GM18498 (cell line): ENCODE data around the gene AGMO.

Source experiments
- ATAC-seq: cut with Tn5 transposase; IDR thresholded peaks from one replicate; pipeline ENCODE4 v1.9.1; 2021; ENCODE audit warnings: mild to moderate bottlenecking, moderate library complexity; ENCODE audit not compliant: unreplicated experiment

Gene AGMO

DNA sequence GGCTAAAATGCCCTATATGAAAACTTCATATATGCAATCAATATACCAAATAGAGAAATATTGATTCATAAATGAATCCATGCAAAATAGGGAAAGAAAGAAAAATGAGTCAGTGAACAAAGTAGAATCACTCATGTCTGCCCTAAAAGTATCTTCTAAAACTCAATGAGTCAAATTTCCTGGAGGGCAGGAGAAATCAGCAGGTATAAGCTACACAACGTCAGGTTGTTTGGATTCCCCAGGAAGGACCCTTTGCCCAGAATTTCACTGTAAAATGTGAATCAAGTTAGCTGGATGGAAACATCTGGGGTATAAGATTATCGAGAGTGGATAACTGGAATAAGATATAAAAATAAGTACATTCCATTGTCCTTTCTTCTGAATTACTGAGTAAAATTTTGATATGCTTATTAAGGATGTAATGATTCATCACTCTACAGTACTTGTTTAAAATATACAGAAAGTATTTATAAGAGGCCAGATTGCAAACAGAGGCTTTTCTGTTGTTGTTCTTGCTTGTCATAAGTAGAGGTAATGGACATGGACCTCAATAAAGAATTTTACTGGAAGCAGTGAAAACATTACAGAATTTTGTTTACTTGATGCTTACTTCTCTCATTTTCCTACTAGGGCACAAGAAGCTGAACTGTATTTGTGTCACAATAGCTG lies 99.0 kb downstream of the AGMO start:
- no peak for ATAC-seq

DNA sequence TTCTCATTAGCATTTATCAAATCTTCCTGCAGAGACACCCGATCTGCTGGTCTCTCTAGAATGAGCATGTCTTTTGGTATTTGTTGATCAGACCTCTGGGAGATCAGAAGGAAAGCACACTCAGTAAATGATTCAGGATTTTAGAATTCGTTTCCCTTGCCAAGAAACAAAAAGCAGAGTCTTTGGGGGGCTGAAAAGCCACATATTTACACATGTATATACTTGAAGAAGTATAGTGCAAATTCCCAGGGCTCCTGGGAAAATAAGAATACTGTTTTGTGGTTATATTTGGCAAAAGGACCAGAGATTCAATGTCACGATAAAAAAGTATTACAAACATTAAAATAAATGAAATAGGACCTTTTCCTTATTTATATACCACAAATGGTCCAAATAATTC lies 100.2 kb downstream of the AGMO start:
- ATAC-seq = no peak

DNA sequence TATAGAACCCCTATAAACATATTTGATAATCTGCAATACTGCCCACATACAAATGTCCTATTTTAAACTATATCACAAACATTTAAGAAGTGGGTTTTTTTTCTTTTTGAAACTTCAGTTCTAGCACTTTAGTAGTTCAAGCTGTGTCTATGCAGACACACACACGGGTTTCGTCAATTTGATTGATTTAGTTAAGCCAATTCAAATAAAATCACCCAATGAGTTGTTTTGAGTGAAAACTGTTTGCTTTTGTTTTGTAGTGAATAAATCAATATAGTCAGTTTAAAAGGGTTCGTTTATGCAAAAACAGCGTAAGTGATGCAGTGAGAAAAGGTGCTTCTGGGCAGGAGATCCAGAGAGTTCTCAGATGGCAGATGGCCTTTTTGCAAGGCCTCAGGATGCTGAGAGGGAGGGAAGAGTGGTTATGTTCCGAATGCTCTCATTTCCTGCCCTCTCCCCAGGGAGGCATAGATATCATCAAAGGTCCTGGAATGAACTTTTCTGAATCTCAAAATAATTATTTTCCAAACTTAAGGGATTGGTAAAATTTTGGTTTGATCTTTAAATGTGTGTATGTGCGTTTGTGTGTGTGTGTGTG lies 102.7 kb downstream of the AGMO start:
- no peak for ATAC-seq

DNA sequence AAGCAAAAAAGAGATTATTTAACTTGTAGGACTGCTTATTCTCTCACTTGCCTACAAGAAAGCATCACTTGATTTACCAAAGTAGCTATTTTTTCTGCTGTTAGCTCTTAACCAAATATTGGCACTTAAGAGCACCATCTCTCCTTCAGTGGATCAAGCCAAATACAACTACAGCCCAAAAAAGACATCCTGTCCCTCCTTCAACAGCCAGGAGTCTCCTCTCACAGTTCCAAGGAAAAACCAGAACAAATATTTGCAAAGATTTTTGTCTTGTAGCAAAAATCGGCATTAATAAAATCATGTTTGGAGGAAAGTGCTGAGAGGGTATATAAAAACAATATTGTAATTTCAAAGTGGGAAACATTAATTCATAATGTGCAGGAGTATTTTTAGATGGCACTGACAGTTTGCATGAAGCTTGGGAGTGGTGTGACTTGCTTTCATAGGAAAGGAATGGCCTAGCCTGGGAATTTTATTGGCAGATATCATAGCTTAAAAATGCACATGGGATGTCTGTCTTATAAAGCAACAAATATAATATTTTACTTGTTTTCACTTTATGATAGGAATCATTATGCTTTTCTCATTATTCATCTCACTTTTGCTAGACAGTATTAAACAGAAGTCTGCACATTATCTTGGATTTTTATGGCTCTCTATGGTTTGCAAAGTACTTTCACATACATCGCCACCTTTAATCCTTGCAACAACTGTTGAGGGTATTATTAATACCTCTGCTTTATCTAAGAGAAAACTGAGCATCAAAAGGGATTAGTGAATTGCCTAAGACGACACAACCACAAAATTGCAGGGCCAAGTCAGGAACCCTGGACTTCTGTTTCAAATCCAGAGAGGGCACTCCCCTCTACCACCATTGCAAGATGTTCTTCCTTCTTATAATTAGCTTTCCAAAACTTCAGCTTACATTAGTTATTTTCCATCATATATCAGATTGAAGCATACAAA lies 103.5 kb downstream of the AGMO start:
- no peak for ATAC-seq

DNA sequence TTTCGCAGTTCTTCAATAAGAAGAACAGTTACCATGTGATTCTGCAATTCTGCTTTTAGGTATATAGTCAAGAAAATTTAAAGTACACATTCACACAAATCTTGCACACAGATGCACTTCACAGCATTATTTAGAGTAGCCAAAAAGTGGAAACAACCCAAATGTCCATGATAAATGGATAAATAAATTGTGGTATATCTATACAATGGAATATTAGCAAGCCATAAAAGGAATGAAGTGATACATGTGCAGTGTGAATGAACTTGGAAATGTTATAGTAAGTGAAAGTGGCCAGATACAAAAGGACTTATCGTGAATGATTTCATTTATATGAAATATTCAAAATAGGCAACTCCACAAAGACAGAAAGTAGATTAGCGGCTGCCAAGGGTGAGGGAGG lies 109.1 kb downstream of the AGMO start:
- no peak for ATAC-seq

DNA sequence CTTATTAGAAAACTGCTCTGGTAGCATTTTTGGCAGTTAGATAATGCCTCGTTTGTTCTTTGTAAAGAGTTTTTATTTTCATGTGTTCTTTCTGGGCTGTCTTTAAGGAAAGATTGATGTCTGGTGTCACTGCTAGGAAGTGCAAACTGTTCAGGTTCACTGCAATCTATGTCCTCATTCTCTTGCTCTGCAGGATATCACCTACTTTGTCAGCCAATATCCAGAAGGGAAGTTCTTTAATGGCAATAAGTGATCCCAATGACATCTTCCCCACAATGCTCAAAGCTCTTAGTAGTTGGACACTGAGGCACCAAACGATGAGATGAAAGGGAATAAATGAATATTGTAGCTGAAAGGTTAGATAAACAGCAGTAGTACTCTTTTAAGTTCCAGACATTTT lies 115.1 kb downstream of the AGMO start:
- ATAC-seq = no peak

DNA sequence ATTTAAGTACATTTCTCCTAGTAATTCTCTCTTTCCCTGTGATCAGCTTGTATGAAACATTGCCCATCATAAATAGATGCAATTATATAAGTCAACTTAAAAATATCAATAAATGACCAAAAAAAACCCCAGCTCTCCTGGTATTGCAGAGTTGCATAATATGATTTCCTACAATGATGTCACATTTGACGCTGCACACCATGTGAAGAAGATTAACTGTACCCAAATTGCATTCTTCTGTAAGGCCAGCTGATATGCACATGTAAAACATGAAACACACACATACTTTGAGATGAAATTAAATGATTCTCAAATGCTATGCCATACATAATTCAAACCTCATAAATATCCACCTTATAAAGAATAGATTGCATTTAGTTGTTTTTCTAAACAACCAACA lies 115.5 kb downstream of the AGMO start:
- no peak for ATAC-seq

DNA sequence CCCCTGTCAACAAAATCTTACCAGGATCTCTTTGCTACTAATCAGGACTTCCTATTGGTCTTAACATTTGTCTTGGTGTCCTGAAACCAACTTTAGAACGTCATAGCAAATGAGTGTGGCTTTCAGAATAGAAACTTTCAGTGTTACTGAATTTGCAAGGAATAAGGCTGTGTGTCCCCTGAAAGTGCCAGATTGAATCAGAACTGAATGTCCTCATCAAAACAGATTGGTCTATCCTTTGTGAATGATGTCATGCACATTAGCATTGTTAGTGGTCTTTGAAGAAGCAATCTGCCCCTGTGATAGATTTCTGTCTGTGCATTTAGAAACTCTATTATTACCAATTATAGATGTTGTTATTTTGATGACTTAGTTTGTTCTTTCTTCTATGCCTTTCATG lies 119.9 kb downstream of the AGMO start:
- no peak for ATAC-seq

DNA sequence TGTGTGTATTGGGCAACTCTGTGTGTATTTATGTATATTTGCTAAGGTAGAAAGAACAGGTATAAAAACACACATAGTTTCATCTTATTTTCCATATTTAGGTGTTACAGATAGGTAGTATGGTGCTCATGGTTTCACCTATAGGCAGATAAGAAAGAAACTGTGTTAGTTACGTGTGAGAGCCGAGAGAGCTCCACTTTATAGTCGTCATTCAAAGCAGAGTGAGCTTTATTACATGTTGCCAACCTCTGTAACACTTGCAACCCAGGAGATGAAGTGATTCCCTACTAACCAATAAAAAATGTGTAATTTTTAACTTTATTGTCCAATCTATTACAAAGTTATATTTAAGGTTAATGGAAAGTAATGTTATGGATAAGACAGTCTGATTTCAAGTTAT lies 121.3 kb downstream of the AGMO start:
- ATAC-seq = no peak

DNA sequence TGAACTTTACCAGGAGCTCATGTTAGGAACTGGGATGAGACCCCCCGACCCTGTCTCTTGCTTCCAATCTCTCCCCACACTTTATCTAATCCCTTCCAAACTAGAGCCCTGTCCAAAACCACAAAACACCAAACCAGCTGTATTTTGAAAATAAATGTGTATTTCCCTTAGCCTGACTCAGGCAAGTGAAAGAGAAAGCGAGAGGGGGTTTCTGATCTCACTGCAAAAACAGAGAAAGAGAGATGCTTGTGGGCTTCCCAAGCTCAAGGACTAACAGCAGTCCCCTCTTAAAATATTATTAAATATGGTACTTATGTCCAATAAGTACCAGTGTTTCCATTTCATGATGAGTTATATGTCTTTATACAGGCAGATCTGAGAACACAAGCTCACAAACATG lies 122.0 kb downstream of the AGMO start:
- peak; percentile 57 for ATAC-seq

DNA sequence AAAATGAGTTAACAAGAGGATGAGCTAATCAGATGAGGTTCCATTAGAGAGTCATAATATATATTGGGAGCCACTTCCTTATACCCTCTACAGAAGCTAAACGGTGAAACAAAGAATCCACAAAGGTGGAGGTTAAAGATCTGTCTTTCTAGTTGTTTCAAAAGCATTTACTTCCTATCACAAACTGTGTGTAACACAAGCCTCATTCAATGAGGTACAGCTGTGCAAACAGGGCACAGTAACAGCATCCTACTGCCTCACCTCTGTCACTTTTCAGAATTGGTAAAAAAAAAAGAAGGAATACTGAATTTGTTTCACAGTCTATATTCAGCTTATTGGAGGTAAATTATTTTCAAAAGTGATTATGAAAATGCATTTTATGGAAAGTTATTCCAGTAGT lies 128.7 kb downstream of the AGMO start:
- no peak for ATAC-seq

DNA sequence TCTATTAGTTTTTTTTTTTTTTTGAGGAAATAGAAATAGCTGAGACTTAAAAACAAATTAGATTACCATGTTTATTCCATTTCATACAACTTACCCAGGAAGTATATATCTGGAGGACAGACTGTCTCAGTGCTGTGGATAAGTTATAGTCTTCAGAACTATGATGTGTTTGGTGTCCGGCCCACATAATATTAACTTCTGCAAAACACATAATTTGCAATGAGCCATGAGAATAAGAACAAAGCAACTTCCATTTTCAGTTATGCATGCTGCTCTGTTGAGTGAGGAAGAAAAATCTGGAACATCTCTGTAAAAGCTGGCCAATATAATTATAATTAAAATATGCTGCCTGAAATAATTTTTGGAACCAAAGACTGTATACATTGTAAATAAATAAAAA lies 130.9 kb downstream of the AGMO start:
- ATAC-seq = no peak

DNA sequence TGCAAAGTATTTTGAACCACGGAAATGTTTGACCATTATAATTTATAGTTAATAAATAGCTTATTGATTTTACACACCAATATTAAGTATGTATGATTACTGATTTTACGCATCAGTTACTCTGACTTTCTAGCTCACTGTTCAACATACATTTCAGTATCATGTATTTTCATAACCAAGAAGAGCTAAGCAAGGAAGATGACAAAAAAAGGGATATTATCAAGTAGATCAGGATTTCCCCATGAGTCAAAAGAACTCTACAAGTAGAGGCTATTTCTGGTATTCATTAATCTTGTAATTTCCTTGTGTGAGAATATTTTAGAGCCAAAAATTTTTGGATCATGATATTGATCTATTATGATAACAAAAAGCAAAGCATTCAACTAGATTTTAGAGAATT lies 131.6 kb downstream of the AGMO start:
- no peak for ATAC-seq

DNA sequence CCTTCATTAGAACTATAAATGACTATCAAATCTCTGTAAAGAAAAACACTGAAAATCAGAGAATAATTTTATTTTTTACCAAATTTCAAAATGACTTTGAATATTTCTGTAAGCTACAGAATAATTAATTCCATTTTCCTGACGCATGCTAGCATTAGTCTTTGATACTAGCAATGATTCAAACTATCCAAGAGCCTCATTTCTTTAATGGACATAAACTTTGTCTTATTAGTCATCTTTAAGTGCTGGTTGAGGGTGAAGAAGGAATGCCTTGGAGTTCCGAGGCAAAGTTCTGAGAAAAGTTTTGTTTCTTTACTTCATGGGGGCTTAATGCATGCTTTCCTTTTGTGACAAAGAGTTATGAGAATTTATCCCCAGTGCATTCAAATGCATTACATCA lies 137.3 kb downstream of the AGMO start:
- ATAC-seq = no peak

DNA sequence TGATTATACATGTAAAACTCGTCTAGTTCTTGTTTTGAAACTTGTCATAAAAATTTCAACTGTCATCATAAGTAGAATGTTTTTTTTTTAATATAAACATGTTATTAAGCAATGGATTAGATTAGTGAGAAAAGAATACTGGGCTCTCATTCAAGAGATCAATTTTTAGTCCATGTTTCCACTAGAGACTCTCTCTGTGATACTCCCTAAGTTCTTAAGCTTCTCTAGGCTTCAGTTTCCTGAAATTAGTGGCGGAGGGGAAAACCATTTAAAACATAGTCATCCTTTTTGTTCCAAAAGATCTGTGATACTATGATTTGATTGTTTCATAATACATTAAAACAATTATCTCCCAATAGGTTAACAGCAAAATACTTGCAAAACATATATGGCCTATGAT lies 142.2 kb downstream of the AGMO start:
- ATAC-seq = no peak

DNA sequence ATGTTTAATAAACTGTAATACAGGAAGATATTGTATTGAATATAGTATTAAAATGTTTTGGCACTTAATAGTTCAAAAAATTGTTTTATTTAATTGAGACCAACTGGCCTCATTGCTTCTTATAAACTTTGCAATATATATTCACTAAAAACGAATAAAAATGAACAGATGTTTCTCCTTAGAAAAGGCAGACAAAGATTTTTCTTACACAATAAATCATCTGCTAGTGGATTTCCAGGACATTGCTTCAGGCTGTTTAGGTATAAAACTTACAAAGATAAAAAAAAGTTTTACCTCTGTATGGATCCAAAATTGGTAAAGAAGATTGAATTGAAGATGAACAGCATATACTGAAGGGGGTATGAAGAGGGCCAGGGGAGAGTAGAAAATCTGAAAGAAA lies 143.6 kb downstream of the AGMO start:
- no peak for ATAC-seq

DNA sequence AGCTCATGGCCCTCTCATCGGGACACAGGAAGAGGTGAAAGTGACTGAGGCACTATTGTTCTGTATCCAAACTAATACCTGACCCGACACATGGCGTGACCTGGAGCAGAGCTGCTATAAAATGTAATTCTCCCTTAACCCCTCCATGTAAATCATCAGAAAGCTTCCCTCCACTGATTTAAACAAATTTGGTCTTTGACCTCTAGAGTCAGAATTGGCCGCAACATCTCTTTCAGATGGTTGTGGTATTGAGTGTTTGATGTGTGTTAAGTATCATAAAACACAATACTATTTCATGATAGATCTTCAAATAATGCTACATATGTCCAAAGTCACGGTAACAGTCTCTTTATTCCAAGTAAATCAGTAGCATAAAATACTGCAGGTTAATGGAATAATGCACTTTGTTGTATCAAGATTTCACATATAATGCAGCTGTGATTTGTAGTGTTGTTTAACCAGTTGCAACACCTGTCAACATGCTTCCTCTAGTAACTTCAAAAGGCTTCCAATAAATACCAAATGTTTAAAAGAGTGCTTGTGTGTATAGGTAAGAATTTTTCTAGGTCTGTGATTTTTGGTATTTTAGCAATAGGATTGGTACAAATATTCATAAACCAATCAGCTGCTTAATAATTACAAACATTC lies 144.3 kb downstream of the AGMO start:
- no peak for ATAC-seq

DNA sequence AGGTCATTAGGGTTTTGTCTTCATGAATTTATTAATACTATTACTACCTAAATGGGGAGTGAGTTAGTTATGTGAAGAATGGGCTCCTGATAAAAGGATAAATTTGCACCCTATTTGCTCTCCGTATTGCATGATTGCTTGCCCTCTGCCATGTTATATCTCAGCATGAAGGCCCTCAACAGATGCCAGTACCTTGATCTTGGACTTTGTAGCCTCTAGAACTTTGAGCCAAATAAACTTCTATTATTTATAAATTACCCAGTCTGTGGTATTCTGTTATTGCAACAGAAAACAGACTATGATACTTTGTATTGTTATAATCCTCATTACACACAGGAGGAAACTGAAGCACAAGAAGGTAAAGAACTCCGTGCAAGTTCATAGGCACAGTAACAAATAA lies 150.8 kb downstream of the AGMO start:
- ATAC-seq = no peak

DNA sequence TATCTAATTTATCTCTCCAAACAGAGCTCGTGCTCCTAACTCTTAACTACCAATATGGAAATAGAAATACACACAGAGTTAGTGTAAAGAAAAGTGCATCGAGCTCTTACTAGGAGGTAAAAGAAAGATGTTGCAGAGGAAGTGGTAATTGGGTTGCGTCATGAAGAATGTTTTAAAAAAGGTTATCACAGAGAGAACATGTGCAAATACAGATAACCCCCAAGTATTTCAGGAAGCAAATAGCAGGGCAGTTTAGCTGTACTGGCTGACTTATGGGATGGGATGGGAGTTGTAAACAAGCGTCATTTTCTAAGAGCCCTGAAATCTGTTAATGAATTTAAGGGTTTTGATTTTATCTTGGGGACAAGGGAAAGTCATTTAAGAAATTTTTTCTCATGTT lies 153.9 kb downstream of the AGMO start:
- no peak for ATAC-seq

DNA sequence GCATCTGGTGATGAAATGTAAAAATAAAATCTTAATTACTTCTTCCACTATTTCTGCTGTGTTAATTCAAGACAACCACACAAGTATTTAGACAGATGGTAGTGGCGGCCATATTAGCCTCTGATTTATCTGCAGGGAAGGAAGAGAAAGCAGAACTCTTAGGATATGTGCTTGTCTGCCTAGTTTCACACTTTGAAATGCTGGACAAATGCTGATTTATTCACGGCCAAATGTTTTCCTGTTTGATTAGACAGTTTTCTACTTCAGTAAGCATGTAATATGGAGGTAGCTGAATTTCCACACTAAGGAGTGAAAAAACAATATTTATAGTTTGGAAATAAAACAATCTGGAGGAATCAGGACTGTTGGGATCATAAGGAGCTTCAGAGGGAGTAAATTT lies 158.1 kb downstream of the AGMO start:
- no peak for ATAC-seq

DNA sequence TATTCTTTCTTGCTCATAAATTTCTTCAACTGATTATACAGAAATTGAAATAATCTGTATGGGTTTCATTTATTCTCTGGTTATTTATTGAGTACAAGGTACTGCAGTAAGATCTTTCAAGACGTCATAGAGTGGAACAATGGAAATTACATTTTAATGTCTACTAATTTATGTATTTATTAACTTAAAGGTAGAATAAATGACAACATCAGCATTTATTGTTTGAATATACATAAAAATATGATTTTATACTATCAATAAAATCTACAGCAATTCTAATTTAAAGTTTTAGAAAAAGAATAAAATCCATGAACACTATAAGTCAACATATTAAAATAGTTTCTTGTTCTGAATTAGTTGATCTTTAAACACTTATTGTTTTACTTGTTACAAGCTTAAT lies 158.5 kb downstream of the AGMO start:
- no peak for ATAC-seq
